ENCODE data around the gene UBA52.

- TF ChIP-seq CTCF (IDR thresholded peaks at IDR 0.05) (no peak), POLR2A (IDR thresholded peaks at IDR 0.05) (no peak), POLR2AphosphoS5 (IDR thresholded peaks at IDR 0.05) (no peak), EP300 (IDR thresholded peaks at IDR 0.05) (no peak)
These were observed 21.9 kb downstream of the UBA52 start for GRCh38 chr19:18593367-18594095.
